GM18867 (cell line): ENCODE results near the gene KRT222.

ENCODE experiments used
- ATAC-seq: cut with Tn5 transposase; IDR thresholded peaks from one replicate; pipeline ENCODE4 v1.9.1; 2021; ENCODE audit warnings: mild to moderate bottlenecking, moderate library complexity; ENCODE audit not compliant: unreplicated experiment

Gene KRT222

GRCh38 chr17:40664582-40665333, at the start of gene KRT222:
Gene KRT222 (minus strand): TSS chr17:40665177. CDS start chr17:40665099, 78 bp downstream.
- no peak for ATAC-seq

- ATAC-seq, result no peak
Measured at GRCh38 chr17:40714473-40714872, 49.5 kb upstream of the KRT222 start.

- ATAC-seq, result no peak
Measured at GRCh38 chr17:40707745-40708144, 42.8 kb upstream of the KRT222 start.

GRCh38 chr17:40705584-40705983, 40.6 kb upstream of the KRT222 start:
- ATAC-seq, result no peak

GRCh38 chr17:40703652-40704051, 38.7 kb upstream of the KRT222 start, which contains the start of gene KRT24:
Gene KRT24 (minus strand): TSS chr17:40703752. CDS start chr17:40703693, 59 bp downstream.
- ATAC-seq, result no peak

- ATAC-seq, result no peak
Measured at GRCh38 chr17:40702271-40702670, 37.3 kb upstream of the KRT222 start.

GRCh38 chr17:40699853-40700252, 34.9 kb upstream of the KRT222 start:
- no peak for ATAC-seq

- ATAC-seq, result no peak
Measured at GRCh38 chr17:40699371-40699770, 34.4 kb upstream of the KRT222 start.

- no peak for ATAC-seq
Measured at GRCh38 chr17:40697297-40697696, 32.3 kb upstream of the KRT222 start.

- no peak for ATAC-seq
Measured at GRCh38 chr17:40696651-40697072, 31.7 kb upstream of the KRT222 start.

- ATAC-seq, result no peak
Measured at GRCh38 chr17:40695874-40696472, 31.0 kb upstream of the KRT222 start.

- no peak for ATAC-seq
Measured at GRCh38 chr17:40694584-40694983, 29.6 kb upstream of the KRT222 start.

- no peak for ATAC-seq
Measured at GRCh38 chr17:40687106-40687505, 22.1 kb upstream of the KRT222 start.

GRCh38 chr17:40686192-40686591, 21.2 kb upstream of the KRT222 start:
- ATAC-seq, result no peak

GRCh38 chr17:40680998-40681397, 16.0 kb upstream of the KRT222 start:
- no peak for ATAC-seq

- ATAC-seq, result no peak
Measured at GRCh38 chr17:40679523-40679907, 14.5 kb upstream of the KRT222 start.

- ATAC-seq, result no peak
Measured at GRCh38 chr17:40678902-40679522, 14.0 kb upstream of the KRT222 start.

- ATAC-seq, result no peak
Measured at GRCh38 chr17:40675905-40676304, 10.9 kb upstream of the KRT222 start.

GRCh38 chr17:40672654-40673053, 7.7 kb upstream of the KRT222 start:
- no peak for ATAC-seq

GRCh38 chr17:40671282-40671681, 6.3 kb upstream of the KRT222 start:
- ATAC-seq, result no peak

- ATAC-seq, result no peak
Measured at GRCh38 chr17:40666331-40666730, 1.4 kb upstream of the KRT222 start.

GRCh38 chr17:40663252-40663651, 1.7 kb downstream of the KRT222 start:
- ATAC-seq, result no peak
